ENCODE results near the gene HLF. TPM values are rescaled to one million over a fixed set of nuclear protein-coding genes. Genes with fewer than 3 reads are reported as not detected.
"Not testable (repeated sequence)": the region's sequence is repeated elsewhere in the genome, so short reads cannot be mapped to it uniquely, and the experiment has no call there.

Gene HLF
- total RNA-seq, 1 donor from 2014 or later: 3.3 TPM

DNA sequence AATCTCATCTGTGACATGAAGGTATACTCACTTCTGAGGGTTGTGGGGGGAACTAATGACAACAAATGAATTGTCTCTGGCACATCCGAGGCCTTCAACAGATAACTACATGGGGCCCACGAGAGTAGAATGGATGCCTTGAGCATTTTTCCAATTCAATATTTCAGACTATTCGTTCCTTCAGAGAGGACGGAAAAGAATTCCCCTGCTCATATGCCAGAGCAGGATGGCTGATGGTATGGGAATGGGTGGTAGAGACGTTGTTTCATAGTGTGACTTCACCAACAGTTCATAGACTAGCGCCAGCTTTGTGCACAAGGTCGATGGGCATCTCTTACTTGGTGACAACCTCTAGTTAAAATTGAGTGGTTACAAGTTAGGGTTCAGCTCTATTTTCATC is 61.3 kb downstream of the HLF start:
- no peak for DNase-seq (ENCODE audit: low spot score)

DNA sequence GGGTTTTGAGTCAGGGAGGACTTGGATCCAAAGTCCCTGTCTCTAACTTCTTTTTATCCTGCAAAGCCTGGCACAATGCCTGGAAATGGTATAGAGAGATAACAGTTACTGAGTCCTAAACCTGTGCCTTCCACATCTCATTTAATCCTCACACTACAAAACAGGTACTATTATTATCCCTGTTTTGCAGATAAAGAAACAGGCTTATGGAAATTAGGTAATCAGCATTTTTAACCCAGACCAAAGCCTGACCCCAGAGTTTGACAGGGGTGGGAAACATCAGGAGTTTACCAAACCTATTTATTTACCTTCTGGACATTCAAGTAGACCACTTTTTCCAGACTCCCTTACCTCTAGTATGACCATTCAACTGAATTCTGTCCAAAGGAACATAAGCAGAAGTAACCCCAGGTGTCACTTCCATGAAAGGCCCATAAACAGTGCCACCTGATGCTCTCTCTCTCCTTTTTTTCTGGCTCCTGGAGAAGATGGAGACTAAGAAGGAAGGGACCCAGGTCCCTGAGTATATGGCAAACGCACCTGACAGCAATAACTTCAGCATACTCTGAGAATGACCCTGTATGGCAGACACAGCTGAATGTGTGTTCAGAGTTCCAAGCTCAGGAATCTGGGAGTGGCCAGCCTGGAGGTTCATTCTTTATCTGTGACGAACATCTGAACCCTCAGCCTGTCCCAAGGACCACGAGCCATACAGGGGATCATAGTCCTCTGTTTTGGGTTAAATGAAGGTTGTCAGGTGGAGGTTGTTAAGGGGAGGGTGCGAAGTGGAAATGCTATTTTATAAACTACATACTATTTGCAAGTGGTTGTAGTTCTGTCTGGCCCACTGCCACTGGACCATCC is 62.7 kb downstream of the HLF start:
- no peak for DNase-seq (ENCODE audit: low spot score)

DNA sequence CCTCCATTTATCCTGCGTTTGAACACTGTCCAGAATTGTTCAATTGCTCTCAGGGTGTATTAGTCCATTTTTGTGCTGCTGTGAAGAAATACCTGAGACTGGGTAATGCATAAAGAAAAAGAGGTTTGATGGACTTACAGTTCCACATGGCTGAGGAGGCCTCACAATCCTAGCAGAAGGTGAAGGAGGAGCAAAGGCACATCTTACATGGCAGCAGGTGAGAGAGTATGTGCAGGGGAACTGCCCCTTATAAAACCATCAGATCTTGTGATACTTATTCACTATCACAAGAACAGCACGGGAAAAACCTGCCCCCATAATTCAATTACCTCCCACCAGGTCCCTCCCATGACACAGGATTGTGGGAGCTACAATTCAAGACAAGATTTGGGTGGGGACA is 63.8 kb downstream of the HLF start:
- DNase-seq (ENCODE audit: low spot score): not testable (repeated sequence)

DNA sequence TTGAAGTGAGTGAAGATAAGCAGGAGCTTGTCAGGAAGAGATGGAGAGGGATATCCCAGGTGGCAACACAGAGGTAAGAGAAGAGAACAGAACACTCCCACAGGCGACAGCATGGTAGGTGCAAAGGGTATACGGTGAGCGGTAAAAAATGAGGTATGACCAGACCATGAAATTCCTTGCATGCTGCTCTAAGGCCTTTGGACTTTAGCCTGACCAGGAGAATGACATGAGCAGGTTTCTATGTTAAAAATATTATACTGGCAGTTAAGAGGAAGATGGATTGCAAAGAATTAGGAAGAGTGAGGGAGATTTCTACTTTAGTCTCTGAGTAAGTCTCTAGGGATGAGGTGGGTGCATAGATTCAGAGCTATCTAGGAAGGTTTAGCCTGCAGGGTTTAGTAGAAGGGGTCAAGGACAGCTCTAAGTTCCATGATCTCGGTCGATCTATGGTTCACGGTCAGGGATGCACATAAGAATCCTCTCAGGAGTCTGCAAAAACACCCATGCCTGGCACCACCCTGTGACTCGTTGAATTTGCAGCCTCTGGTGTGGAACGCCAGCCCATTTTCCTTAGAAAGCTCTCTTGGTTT is 65.7 kb downstream of the HLF start:
- DNase-seq (ENCODE audit: low spot score): no peak

DNA sequence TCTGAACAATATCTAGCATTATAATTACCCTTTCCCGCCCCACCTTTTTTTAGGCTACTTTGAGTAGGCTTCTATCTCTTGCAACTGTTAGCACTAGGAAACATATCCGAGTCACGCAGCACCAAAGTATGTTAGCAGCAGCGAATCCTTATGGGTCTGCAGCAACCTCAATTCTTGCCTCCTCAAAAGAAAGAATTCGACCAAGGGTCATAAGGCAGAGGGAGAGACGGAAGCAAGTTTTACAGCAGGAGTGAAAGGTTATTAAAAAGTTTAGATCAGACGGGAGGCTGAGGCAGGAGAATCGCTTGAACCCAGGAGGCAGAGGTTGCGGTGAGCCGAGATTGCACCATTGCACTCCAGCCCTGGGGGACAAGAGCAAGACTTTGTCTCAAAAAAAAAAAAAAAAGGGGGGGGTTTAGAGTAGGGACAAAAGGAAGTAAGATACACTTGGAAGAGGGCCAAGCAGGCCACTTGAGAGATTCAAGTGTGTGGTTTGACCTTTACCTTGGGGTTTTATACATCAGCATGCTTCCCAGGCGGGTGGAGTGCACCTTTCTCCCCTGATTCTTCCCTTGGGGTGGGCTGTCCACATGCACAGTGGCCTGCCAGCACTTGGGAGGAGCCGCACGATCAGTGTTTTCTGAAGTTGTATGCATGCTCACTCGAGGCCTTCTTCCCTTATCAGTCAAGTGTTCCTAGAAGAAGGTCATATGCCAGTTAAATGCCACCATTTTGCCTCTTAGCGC is 67.7 kb downstream of the HLF start:
- no peak for DNase-seq (ENCODE audit: low spot score)

DNA sequence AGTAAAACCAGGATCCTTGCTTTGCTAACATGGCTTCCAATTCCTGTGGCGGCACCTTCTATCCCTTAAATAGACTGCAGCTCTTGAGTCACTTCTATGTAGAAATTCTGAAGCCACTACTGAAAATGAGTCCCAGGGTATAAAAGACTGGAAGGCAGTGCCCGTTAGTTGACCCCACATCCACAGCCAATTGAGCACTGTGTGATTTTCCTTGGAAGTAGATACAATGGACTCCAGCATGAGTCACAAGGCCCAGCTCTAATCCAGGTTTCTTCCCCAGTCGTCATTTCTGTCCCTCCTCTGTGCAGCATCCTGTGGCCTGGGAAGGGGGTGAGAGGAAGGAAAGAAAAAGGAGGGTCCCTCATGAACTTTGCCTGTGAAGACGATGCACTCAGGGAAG is 69.5 kb downstream of the HLF start:
- no peak for DNase-seq (ENCODE audit: low spot score)

DNA sequence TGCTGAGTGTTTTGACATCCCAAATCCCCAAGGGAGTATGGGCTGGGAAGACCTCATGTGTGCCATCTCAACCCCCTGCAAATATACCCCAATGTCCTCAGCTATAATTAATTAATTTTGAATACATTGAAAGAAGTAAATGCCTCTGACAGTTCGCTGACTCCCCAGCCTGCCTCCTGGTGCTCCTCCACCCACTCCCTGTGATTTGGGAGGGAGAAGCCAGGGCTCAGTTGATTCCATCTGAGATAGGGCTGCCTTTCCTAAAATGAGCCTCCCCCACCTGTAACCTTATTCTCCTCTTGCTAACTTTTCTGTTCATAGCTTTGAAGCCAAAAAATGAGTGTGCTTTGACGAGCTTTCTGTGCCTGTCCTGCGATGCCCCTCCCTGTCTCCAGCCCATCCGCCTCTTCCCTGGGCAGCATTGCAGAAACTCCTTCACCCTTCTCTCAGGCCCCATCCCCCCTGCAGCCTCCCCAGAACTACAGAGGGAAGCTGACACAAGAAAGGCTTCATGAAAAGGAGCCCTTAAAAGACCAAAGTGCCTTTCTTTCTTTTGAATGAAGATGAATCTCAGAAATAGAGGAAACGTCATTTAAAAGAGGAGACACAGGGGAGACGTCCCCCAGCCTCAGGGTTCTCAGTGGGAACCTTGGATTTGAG is 70.3 kb downstream of the HLF start:
- DNase-seq (ENCODE audit: low spot score): no peak

DNA sequence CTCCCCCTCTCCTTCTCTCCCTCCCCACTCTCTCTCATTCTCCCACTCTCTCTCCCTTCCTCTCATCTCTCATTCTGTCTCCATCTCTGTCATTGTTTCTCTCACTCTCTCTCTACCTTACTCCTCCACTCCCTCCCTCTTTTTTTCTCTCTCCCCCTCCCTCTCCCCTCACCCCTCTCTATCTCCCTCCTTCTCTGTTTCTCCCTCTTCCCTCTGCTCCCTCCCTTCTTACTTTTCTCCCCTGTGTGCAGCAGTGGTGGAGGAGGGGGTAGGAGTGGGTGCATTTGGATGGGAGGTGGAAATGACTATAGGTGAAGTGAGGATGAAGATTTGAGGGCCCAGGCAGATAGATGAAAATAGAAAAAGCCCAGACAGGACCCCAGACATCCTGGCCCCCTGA is 70.9 kb downstream of the HLF start:
- no peak for DNase-seq (ENCODE audit: low spot score)

DNA sequence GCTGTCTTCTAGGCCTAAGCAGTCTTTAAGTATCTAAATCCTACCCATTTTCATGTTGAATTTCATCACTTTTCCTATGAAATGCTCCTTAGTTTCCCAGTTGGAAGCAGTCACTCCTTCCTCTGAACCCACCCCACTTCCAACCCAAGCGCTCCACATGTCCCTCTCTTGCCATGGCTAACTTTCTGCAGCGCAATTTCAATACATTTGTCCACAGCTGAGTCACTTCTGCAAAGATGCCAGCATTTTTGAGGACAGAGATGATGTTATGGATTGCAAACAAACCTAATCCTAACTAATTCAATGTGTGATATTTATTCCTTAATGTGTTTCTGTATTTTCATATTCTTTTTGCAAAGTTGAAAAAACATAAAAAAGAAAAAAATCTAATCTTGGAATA is 71.7 kb downstream of the HLF start:
- no peak for DNase-seq (ENCODE audit: low spot score)

DNA sequence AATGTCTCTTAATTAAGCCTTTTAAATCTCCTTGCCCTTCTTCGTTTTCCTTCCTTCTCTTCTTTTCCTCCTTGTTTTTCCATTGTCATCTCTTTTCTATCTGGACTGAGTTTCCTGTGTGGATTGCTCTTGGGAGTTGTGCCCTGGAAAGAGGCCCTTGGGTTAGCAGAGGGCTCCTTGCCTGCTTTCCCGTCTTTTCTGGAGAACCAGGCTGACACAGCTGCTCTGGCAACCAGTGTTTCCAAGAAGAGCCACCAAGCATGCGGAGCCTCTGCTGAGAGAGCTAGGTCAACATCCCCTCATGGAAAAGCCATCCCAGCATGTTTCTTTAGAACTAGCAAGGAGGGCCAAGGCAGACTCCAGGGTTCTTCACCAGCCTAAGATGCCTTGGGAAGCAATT is 75.4 kb downstream of the HLF start:
- DNase-seq (ENCODE audit: low spot score): no peak

DNA sequence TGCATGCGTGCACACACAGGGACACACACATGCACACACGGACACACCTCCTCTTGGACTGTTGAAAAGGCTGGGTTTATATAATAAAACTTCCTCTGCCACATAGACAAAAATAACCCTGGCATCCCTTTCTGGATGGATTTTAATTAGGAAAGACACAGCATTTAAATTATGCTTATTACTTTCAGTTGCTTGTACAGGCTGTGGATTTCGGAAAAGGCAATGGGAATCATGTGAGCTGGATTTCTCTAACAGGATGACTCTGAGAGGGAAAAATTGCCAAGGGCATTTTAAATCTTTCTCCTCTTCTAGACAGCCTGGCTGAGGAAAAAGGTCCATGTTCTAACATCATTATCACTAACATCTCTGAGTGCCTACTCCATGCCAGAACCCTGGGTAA is 75.9 kb downstream of the HLF start:
- DNase-seq (ENCODE audit: low spot score): no peak

DNA sequence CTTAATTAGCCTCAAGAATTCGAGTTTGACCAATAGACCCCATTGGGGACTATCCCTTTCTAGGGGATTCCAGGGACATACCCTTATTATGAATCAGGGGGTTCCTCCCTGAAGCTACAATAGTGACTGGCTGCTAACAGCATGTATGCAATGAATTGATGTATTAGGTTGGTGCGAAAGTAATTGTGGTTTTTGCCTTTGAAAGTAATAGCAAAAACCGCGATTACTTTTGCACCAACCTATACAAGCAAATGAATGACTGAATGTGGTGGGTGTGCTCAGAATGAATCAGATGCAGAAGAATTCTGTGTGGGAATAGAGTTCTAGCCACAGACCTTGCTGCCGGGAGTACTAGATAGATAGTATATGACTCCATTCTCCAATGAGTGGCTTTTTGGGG is 76.7 kb downstream of the HLF start:
- no peak for DNase-seq (ENCODE audit: low spot score)

DNA sequence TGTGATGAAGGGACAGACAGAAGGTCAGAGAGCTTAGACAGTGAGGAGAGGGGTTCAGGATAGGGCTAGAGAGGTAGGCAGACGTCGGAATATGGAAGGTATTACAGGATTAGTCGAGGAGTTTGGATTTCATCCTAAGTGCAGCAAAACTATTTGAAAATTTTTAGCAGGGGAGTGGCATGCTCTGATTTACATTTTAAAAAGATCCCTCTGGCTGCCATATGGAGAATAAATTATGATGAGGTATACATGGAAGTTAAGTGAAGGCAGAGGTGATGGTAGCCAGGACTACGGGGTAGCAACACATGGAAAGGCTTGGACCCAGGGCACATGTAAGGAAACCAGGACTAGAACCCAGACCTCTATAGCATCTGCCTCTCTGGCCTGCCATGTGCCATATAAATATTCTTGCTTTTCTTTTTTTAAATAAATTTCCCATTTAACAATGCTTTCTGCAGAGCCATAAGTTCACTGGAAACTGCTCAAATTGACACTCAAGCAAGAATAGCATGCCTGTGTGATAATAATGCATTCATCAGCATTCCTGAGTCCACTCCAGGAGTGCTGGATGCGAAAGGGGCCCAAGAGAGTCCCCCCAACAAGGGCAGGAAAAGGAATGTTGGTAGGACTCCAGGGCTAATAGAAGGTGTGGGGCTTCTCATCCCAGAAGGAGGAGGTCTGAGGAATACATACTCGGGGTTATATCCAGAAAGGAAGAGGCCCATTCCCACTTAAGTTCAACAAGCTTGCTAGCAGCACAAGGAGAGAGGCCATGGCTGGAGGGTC is 78.2 kb downstream of the HLF start:
- DNase-seq (ENCODE audit: low spot score): no peak

DNA sequence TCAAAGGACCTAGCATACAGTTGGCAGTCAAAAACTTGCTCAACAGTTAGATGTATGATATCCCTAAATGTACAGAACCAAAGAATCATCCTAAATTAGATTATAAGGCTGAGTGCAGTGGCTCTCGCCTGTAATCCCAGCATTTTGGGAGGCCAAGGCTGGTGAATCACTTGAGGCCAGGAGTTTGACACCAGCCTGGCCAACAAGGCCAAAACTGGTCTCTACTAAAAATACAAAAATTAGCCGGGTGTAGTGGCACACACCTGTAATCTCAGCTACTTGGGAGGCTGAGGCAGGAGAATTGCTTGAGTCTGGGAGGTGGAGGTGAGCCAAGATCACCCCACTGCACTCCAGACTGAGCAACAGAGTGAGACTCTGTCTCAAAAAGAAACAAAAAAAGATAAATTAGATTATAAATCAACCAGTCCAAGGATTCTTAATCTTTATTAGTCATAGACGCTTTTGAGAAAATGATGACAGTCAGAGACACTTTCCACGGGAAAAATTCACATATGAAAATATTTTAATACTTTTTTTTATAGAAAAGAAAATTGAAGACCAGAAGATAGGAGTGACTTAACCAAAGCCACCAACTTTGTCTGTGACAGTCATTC is 79.2 kb downstream of the HLF start:
- no peak for DNase-seq (ENCODE audit: low spot score)

DNA sequence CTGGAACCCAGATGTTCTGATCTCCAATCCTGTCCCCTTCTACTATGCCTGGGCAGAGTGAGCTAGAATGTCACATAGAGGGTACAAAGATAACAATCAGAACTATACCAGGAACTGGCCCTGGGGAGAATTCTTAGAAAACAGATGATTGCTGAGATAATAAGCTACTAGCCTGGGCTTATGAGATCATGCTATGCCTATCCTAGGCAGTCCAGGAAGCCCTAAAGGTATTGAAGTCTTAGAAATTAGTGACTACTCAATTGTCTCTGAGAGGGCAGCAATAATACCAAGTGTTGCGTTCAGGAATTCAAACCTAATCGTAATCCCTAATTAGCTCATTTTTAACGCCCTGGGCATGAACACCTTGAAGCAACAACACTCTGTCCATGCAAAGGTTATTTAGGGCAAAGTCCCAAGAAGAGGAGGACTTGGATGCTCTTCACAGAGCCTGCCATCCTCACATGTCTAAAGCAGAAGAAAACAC is 79.8 kb downstream of the HLF start:
- no peak for DNase-seq (ENCODE audit: low spot score)

DNA sequence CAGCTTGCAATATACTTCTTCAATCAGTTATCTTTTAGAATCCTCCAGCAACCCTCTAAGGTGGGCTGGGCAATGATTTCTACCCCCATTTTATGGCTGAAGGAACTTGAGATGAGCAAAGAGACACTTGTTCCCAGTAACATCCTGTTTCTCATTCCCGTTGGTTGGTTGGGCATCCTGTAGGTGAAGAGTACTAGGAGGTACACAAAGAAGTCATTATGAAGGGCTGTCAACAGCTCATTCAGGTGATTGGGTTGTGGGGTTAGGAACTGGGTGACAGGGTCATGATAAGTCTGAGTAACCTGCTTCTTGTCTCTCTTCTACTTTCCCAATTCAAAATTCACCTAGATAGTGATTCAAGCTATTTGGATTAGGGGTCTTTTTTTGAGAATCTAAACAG is 80.4 kb downstream of the HLF start:
- DNase-seq (ENCODE audit: low spot score): no peak

DNA sequence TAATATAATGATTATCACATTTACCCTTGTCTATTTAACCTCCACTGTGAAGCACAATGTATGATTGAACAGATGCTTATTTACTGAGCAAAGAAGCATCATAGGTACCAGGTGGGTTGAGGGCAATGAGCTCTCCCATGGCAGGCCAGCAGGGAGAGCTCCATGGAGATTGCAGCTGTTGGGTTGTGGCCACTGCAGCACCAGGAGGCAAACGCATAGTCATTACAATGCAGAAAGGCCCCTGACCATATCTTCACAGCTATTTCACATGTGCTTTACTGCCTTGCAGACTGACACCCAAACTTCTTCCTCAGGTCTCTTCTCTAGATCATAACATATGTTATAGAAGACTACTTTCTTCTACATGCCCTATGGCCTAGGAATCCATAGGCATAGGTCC is 81.9 kb downstream of the HLF start:
- no peak for DNase-seq (ENCODE audit: low spot score)

DNA sequence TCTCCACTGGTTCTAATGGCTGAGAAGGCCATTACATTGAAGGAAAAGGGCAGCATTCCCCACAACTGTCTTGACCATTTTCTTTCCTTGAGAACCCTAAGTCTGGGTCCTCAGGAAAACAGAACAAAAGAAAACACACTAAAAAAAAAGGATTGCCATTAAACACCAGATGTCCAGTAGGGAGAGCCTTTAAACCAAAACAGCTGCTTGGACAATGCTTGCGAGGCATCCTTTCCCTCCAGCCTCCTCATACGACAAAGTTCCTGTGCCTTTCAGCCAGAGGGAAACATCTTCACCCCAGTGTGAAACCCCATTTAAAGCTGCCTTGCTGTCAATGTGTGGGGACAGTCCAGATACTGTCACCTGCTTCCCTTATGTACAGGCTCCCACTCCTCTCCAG is 82.6 kb downstream of the HLF start:
- no peak for DNase-seq (ENCODE audit: low spot score)

DNA sequence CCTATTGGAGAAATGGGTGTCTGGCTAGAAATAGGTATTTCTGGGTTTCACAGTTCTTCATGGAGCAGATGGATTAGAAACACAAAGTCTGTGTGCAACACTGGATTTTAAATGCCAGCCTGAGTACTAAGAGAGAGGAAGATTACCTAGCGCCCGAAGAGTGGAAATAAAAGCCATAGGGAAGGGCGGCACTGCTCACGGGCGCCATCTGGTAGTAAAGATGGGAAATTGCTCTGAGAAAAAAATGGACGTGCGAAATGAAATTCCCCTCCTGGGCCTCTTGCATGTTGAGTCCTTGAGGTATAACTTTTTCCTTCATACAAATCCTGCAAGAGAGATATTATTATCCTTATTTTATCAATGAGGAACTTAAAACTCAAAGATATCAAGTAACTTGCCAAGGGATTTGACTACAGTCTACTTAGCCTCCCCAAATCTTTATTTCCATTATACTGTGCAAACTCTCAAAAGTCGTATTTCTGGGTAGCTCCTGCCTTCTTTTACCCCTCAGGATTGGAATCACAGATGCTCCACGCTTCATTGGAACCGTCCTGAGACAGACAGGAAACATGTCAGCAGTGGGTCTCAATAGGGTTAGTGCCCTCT is 84.1 kb downstream of the HLF start:
- DNase-seq (ENCODE audit: low spot score): no peak

DNA sequence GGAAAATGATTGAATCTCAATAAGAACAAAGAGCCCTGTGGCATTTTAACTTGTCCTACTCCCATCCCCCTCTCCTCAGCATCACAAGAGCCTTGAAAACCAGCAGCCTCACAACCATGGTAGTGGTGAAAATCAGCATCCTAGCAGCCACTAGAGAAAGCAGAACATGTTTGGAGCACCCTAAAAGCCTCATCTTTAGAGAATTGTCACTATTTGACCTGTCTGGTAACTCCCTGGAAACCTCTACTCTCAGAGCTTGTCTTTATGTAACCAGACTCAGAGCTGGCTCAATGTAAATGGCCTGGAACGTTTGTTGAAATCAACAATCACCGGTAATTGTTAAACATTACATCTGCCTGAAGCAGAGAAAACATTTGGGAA is 86.1 kb downstream of the HLF start:
- DNase-seq (ENCODE audit: low spot score): no peak

Measured in mesenteric fat pad (tissue), 1 donor.